HG02970 (cell line): Measurements from ENCODE around the gene HPCAL1.
"Not testable (repeated sequence)": the region's sequence is repeated elsewhere in the genome, so short reads cannot be mapped to it uniquely, and the experiment has no call there.

Source experiments
- ATAC-seq: cut with Tn5 transposase; IDR thresholded peaks from one replicate; pipeline ENCODE4 v1.9.1; 2021; ENCODE audit warnings: mild to moderate bottlenecking, moderate library complexity, moderate number of reproducible peaks; ENCODE audit not compliant: unreplicated experiment, low FRiP score

HPCAL1 gene

GRCh38 chr2:10282611-10283105, 20.0 kb upstream of the HPCAL1 start:
- no peak for ATAC-seq

GRCh38 chr2:10283106-10284062, 19.3 kb upstream of the HPCAL1 start:
- no peak for ATAC-seq

- ATAC-seq = no peak
These were observed 18.4 kb upstream of the HPCAL1 start for GRCh38 chr2:10284108-10284870.

GRCh38 chr2:10285191-10285555, 17.5 kb upstream of the HPCAL1 start:
- ATAC-seq = no peak

DNA sequence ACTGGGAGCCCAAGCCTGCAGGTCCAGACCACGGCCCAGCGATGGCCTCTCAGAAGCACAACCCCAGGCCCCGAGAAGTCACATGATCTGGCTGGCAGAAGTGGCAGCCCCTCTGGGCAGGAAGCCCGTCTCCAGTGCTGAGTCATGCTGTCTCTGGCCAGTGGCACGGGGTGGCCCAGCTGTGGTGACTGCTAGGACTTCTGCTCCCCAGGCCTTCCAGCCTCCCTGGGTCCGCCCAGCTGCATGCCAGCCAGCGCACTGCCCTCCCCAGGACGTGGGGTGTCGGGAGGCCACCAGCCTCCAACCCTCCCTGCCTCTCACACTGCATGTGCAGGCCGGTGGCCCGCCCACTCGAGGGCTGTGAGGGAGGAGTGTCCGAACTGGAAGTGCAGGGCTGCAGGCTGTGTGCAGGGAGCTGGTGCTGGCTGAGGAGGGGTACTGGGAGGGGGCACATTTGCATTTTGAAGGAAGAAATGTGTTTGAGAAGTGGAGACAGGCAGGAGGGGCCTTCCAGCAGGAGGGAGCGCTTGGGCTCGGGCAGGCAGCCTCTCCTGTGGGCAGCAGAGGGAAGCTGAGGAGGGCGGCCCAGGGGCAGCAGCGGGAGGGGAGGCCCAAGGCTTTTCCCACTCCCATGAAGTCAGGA, 17.0 kb upstream of the HPCAL1 start:
- no peak for ATAC-seq

GRCh38 chr2:10286216-10287037, 16.3 kb upstream of the HPCAL1 start:
- no peak for ATAC-seq

- no peak for ATAC-seq
These were observed 14.9 kb upstream of the HPCAL1 start for GRCh38 chr2:10287761-10288160.

DNA sequence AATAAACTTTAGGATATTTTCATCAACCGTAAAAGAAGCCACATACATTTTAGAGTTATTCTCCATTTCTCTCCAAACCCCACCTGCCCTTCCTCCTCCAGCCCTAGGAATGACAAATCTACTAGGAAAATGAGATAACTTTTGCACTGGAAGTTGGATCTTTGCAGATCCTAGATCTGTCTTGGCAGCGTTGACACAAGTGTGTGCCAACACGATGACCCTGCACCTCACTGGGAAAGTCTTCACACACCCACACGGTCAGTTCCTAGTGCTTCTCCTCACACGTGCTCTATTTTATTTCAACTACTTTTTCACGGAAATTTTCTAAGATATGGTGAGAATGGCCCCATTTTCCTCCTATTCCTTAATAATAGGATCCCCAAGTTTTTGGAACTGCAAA, 14.1 kb upstream of the HPCAL1 start:
- no peak for ATAC-seq

- ATAC-seq = no peak
These were observed 13.4 kb upstream of the HPCAL1 start for GRCh38 chr2:10289352-10289751.

- ATAC-seq = no peak
These were observed 12.8 kb upstream of the HPCAL1 start for GRCh38 chr2:10289891-10290290.

DNA sequence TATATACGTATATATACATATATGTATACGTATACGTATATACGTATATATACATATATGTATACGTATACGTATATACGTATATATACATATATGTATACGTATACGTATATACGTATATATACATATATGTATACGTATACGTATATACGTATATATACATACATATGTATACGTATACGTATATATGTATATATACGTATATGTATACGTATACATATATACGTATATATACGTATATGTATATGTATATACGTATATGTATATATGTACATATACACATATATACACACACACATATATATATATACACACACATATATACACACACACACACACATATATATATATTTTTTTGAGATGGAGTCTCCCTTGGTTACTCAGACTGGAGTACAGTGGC, 11.3 kb upstream of the HPCAL1 start:
- not testable (repeated sequence) for ATAC-seq

DNA sequence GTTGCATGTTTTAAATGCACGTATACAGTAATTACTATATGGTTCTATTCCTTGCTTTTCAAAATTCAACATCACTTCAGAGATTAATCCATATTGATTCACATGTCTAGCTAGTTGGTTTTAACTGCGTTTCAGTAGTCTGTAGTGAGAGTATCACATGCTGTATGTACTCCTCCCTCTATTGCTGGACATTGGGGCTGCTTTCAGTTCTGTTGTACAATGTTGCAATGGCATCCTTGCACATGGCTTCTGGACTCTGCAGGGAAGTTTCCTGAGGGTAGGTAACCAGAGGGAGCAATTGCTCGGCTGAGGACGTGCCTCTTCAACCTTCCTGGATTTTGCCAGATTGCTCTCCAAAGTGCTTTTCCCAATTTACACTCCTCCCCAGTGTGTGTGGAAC, 10.7 kb upstream of the HPCAL1 start:
- ATAC-seq = no peak

GRCh38 chr2:10293603-10294002, 9.1 kb upstream of the HPCAL1 start:
- ATAC-seq = no peak

GRCh38 chr2:10294077-10294476, 8.6 kb upstream of the HPCAL1 start:
- no peak for ATAC-seq

- not testable (repeated sequence) for ATAC-seq
These were observed 7.1 kb upstream of the HPCAL1 start for GRCh38 chr2:10295649-10296048.

DNA sequence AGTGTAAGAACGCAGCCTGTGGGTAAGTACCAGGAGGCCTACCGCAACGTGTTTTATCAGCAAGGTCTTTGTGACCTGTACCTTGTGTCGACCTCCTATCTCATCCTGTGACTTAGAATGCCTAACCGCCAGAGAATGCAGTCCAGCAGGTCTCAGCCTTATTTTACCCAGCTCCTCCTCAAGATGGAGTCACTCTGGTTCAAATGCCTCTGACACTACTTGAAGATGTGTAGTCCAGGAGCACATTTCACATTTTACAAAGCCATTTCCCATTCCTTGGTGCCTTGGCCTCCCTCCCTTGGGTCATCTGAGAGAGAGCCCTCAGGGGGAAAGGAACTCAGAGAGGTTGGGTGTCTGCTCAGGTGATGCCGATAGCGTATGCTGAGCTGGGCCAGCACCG, 6.6 kb upstream of the HPCAL1 start:
- ATAC-seq = no peak

DNA sequence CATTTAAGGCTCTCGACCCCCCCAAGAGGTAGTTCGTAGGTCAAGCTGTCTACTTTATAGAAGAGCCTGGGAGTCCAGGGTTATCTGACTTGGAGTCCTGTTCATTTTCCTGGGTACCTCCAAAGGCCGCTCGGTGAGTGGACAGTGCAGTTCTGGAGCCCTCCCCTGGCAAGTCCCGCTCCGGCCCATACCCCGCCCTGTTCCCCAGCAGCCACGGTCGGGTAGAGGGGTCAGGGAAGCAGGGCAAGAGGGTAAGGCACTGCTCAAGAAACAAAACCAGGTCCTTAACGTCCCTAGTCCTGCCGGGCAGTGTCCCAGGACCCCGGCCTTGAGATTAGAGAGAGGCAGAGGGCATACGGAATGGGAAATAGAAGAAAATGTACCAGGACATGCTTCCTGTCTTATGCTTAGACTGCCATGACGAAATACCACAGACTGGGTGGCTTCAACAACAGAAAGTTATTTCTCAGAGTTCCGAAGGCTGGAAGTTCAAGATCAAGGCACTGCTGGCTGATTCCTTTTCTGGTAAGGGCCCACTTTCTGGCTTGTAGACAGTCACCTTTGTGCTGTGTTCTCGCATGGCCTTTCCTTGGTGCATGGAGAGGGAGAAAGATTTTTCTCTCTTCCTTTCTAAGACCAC, 5.4 kb upstream of the HPCAL1 start:
- ATAC-seq = no peak

GRCh38 chr2:10297959-10298531, 4.7 kb upstream of the HPCAL1 start:
- no peak for ATAC-seq

DNA sequence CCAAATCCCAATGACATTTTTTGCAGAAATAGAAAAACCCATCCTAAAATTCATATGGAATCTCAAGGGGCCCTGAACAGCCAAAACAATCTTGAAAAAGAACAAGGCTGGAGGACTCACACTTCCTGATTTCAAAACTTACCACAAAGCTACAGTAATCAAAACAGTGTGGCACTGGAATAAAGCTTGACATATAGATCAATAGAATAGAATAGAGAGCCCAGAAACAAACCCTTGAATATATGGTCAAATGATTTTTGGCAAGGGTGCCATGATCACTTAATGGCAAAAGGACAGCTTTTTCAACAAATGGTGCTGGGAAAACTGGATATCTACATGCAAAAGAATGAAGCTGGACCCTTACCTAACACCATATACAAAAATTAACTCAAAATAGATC, 3.9 kb upstream of the HPCAL1 start:
- not testable (repeated sequence) for ATAC-seq
